ENCODE measurements around the gene IPCEF1.

DNA sequence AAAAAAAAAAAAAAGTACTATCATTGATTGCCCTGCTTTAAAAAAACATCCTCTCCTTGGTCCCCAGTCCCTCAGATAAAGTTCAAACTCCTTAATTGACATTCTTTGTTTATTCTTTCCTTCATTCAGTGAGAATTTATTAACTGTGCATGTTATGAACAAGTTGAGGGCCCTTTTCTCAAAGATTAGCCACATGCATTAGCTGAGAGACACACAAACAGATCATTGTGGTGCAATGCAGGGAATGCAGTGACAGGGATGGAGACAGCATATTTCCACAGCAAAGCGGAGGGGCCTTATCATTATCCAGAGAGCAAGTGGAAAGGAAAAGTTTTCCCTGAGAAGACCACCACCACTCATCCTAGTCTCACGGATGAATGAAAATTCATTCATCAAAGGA, 21.9 kb upstream of the IPCEF1 start:
- TF ChIP-seq POLR2AphosphoS5 (IDR thresholded peaks at IDR 0.05; ENCODE audit: low read depth, low read length) (no peak), ZNF274 (IDR thresholded peaks at IDR 0.05; ENCODE audit: borderline replicate concordance, extremely low read depth, low read length) (no peak)
- TF ChIP-seq, protein P1, sequence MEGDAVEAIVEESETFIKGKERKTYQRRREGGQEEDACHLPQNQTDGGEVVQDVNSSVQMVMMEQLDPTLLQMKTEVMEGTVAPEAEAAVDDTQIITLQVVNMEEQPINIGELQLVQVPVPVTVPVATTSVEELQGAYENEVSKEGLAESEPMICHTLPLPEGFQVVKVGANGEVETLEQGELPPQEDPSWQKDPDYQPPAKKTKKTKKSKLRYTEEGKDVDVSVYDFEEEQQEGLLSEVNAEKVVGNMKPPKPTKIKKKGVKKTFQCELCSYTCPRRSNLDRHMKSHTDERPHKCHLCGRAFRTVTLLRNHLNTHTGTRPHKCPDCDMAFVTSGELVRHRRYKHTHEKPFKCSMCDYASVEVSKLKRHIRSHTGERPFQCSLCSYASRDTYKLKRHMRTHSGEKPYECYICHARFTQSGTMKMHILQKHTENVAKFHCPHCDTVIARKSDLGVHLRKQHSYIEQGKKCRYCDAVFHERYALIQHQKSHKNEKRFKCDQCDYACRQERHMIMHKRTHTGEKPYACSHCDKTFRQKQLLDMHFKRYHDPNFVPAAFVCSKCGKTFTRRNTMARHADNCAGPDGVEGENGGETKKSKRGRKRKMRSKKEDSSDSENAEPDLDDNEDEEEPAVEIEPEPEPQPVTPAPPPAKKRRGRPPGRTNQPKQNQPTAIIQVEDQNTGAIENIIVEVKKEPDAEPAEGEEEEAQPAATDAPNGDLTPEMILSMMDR (IDR thresholded peaks at IDR 0.05; ENCODE audit: control extremely low read depth in 1 of 3, insufficient read depth in 1 of 3, low read depth in 1 of 3, low read length in 3 of 3): no peak
